Neural crest cell (in vitro differentiated cells): ENCODE measurements around the gene SOCS2. TPM values are rescaled to one million over a fixed set of nuclear protein-coding genes. Genes with fewer than 3 reads are reported as not detected.

ENCODE experiments used
- DNase-seq: peaks from one replicate; pipeline ENCODE4 v3.0.0; 2021; ENCODE audit warnings: low read depth, mixed read lengths, low spot score
- H3K27ac Mint-ChIP-seq: one replicate; pipeline ENCODE4 v1.8.0; 2021; ENCODE audit warnings: mild to moderate bottlenecking, mixed read lengths; ENCODE audit not compliant: unreplicated experiment
- H3K27me3 Mint-ChIP-seq: 2 replicates; pipeline ENCODE4 v1.8.0; 2021; ENCODE audit warnings: low read depth, mild to moderate bottlenecking, mixed read lengths
- H3K36me3 Mint-ChIP-seq: 2 replicates; pipeline ENCODE4 v1.8.0; 2021; ENCODE audit warnings: low read depth, mild to moderate bottlenecking, mixed read lengths
- H3K4me1 Mint-ChIP-seq: 2 replicates; pipeline ENCODE4 v1.8.0; 2021; ENCODE audit warnings: mixed read lengths
- H3K4me3 Mint-ChIP-seq: one replicate; pipeline ENCODE4 v1.8.0; 2021; ENCODE audit warnings: mild to moderate bottlenecking, mixed read lengths
- H3K9me3 Mint-ChIP-seq: 2 replicates; pipeline ENCODE4 v1.8.0; 2021; ENCODE audit warnings: mixed read lengths
- CTCF ChIP-seq: fragments of 200-600 bp; sonication (generic); conservative IDR thresholded peaks from 2 replicates; pipeline ENCODE4 v1.5.0; 2021; ENCODE audit warnings: antibody characterized with exemption, mild to moderate bottlenecking
- total RNA-seq: library from RNA; stranded (reverse); gene quantifications from 2 replicates; pipeline ENCODE4 v1.2.1, GENCODE V29; 2021

SOCS2 gene
- total RNA-seq, 1 donor from 2014 or later, result 53.5 TPM

DNA sequence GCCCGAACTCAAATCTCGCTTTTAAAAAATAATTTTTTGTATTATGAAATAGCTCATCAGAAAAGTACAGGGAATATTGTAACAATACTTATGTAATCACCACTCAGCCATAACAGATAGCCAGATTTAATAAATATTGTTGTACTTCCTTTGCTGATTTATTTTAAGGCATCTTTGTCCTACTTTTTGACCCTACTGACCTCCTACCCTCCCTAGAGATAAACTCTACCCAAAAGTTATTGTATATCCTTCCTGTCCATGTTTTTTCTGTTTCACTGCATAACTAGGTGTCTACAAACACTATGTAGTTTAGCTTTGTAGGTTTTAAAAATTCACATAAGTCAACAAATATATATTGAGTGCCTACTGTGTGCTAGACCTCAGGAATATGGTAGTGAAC lies 25.1 kb downstream of the SOCS2 start:
- peaks cover 23% of the 10 kb centered on the region for H3K27me3 Mint-ChIP-seq
- H3K4me1 Mint-ChIP-seq, result peaks cover 4% of the 10 kb centered on the region
- no peaks in the 10 kb centered on the region for H3K36me3 Mint-ChIP-seq
- H3K27ac Mint-ChIP-seq, result no peak overlapping the region
- H3K9me3 Mint-ChIP-seq, result no peaks in the 10 kb centered on the region
- DNase-seq, result no peak
- no peak overlapping the region for H3K4me3 Mint-ChIP-seq
- no peak for TF ChIP-seq CTCF

DNA sequence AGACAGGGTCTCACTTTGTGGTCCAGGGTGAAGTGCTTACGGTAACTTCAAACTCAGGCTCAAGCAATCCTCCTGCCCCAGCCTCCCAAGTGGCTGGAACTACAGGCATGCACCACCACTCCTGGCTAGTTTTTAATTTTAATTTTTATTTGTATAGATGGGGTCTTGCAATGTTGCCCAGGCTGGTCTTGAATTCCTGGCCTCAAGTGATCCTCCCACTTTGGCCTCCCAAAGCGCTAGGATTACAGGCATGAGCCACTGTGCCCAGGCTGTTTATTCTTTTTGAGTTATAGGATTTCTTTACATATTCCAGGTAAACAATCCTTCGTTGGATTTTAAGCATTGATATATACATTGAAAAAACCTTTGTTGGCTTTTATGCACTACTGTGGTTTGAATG lies 26.7 kb downstream of the SOCS2 start:
- no peaks in the 10 kb centered on the region for H3K36me3 Mint-ChIP-seq
- no peaks in the 10 kb centered on the region for H3K4me1 Mint-ChIP-seq
- H3K4me3 Mint-ChIP-seq, result no peak overlapping the region
- no peak for DNase-seq
- TF ChIP-seq CTCF, result no peak
- H3K27me3 Mint-ChIP-seq, result peaks cover 10% of the 10 kb centered on the region
- H3K27ac Mint-ChIP-seq, result no peak overlapping the region
- no peaks in the 10 kb centered on the region for H3K9me3 Mint-ChIP-seq

DNA sequence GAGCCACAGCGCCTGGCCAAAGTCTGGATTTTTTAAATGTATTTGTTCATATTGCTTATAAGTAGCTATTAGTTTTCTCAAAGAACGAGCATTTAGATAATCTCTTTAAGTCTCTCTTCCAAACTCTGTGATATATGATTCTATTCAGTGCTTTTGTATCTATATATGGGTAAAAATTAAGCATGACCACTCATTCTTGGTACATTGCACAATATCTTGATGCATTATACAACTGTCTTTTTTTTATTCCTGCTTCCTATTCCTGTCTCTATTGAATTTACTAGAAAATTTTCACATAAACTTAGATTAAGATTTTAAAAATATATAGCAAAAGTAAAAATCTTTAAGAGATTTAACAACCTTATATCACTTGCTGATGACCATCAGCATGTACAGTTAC lies 29.1 kb downstream of the SOCS2 start:
- Mint-ChIP-seq H3K36me3 (no peaks in the 10 kb centered on the region), H3K4me1 (no peaks in the 10 kb centered on the region), H3K9me3 (no peaks in the 10 kb centered on the region), H3K27me3 (peaks cover 2% of the 10 kb centered on the region), H3K4me3 (no peak overlapping the region), H3K27ac (no peak overlapping the region)
- no peak for TF ChIP-seq CTCF
- DNase-seq, result no peak

GRCh38 chr12:93602897-93603668 lies 30.6 kb downstream of the SOCS2 start:
- no peak for DNase-seq
- H3K27ac Mint-ChIP-seq, result no peak overlapping the region
- H3K27me3 Mint-ChIP-seq, result no peaks in the 10 kb centered on the region
- H3K4me3 Mint-ChIP-seq, result no peak overlapping the region
- H3K9me3 Mint-ChIP-seq, result no peaks in the 10 kb centered on the region
- TF ChIP-seq CTCF, result no peak
- no peaks in the 10 kb centered on the region for H3K36me3 Mint-ChIP-seq
- H3K4me1 Mint-ChIP-seq, result no peaks in the 10 kb centered on the region

- Mint-ChIP-seq H3K36me3 (no peaks in the 10 kb centered on the region), H3K4me3 (no peak overlapping the region), H3K9me3 (no peaks in the 10 kb centered on the region), H3K27ac (no peak overlapping the region), H3K4me1 (no peaks in the 10 kb centered on the region), H3K27me3 (no peaks in the 10 kb centered on the region)
- no peak for DNase-seq
- TF ChIP-seq CTCF, result no peak
Observed at GRCh38 chr12:93603762-93604161, 31.3 kb downstream of the SOCS2 start.
